B cell (primary cell): Measurements from ENCODE around the gene TSPAN15. TPM values are rescaled to one million over a fixed set of nuclear protein-coding genes. Genes with fewer than 3 reads are reported as not detected.

Experiments
- ATAC-seq: fragments of 200-7000 bp; cut with Tn5 transposase; one replicate; pipeline ENCODE4 v1.10.0; 2021; ENCODE audit warnings: low read depth, mild to moderate bottlenecking, moderate number of reproducible peaks, moderate library complexity
- CTCF ChIA-PET: fragments of 350-600 bp; sonication (Branson Sonifier 250); formaldehyde crosslinking; loops from one replicate; lab custom pipeline; 2021; ENCODE audit warnings: antibody characterized with exemption, inconsistent platforms; lab: Charles Lee
- POLR2A ChIA-PET: fragments of 350-600 bp; sonication (Branson Sonifier 250); formaldehyde crosslinking; loops from one replicate; lab custom pipeline; 2021; ENCODE audit warnings: antibody characterized with exemption; lab: Charles Lee
- DNase-seq: peaks from one replicate; pipeline ENCODE4 v3.0.0; 2013
- H2AFZ ChIP-seq: 2 replicates; pipeline ENCODE4 v1.6.1; 2012; ENCODE audit warnings: mild to moderate bottlenecking, low read depth, low read length; ENCODE audit not compliant: insufficient read depth, poor library complexity, severe bottlenecking
- H3K27ac ChIP-seq, 2 donors: 1 replicate in 1 of 2; 2 replicates in 1 of 2; pipeline ENCODE4 v1.5.1; 2012 to 2013; ENCODE audit warnings: low read length in 2 of 2, mild to moderate bottlenecking in 2 of 2, moderate library complexity in 1 of 2
- H3K27me3 ChIP-seq, 4 experiments: fragments of 200-600 bp in 1 of 4; sonication (generic) in 1 of 4; replicated peaks in 1 of 4; 1 replicate in 2 of 4; 2 replicates in 2 of 4; pipeline versions ENCODE4 v1.6.1 to v1.7.0; 2013 to 2016; ENCODE audit warnings: low read length in 3 of 4, mild to moderate bottlenecking in 2 of 4, mixed read lengths in 1 of 4, moderate library complexity in 1 of 4; ENCODE audit not compliant: insufficient read depth in 4 of 4, control insufficient read depth in 3 of 4; ENCODE audit errors: control extremely low read depth in 1 of 4
- H3K36me3 ChIP-seq, 2 experiments: replicated peaks in 1 of 2; 1 replicate in 1 of 2; 2 replicates in 1 of 2; pipeline versions ENCODE4 v1.6.1 to v1.7.1; 2013; ENCODE audit warnings: low read length in 1 of 2; ENCODE audit not compliant: insufficient read depth in 2 of 2, control insufficient read depth in 1 of 2; ENCODE audit errors: control extremely low read depth in 1 of 2, extremely low read depth in 1 of 2
- H3K4me1 ChIP-seq, 2 donors: fragments of 200-600 bp in 1 of 2; sonication (generic) in 1 of 2; 1 replicate in 1 of 2; 2 replicates in 1 of 2; pipeline versions ENCODE4 v1.5.1 to v1.6.1; 2013 to 2017; ENCODE audit warnings: low read length in 2 of 2; ENCODE audit not compliant: control insufficient read depth in 2 of 2, insufficient read depth in 2 of 2
- H3K4me2 ChIP-seq: replicated peaks from 2 replicates; pipeline ENCODE3; 2012; ENCODE audit warnings: mild to moderate bottlenecking, low read depth, low read length; ENCODE audit not compliant: poor library complexity, severe bottlenecking
- H3K4me3 ChIP-seq, 5 experiments: fragments of 200-600 bp in 1 of 5; sonication (generic) in 1 of 5; 1 replicate in 3 of 5; 2 replicates in 2 of 5; pipeline versions ENCODE4 v1.5.1 to v1.7.0; 2011 to 2016; ENCODE audit warnings: low read length in 4 of 5, mild to moderate bottlenecking in 4 of 5, low read depth in 2 of 5, control low read depth in 1 of 5, moderate library complexity in 1 of 5; ENCODE audit not compliant: insufficient read depth in 1 of 5; ENCODE audit errors: control extremely low read depth in 1 of 5, extremely low read depth in 1 of 5
- H3K79me2 ChIP-seq: fragments of 200-600 bp; sonication (generic); one replicate; pipeline ENCODE4 v1.6.0; 2016; ENCODE audit warnings: low read length; ENCODE audit not compliant: control insufficient read depth, insufficient read depth
- H3K9ac ChIP-seq: fragments of 200-600 bp; sonication (generic); 2 replicates; pipeline ENCODE4 v1.6.1; 2017; ENCODE audit warnings: mild to moderate bottlenecking, low read length, moderate library complexity
- H3K9me3 ChIP-seq, 3 donors: one replicate each; pipeline versions ENCODE4 v1.6.1 to v1.7.1; 2013; ENCODE audit warnings: low read length in 2 of 3; ENCODE audit not compliant: control insufficient read depth in 2 of 3, insufficient read depth in 1 of 3; ENCODE audit errors: control extremely low read depth in 1 of 3
- H4K20me1 ChIP-seq: 2 replicates; pipeline ENCODE4 v1.6.0; 2012; ENCODE audit warnings: mild to moderate bottlenecking, low read length; ENCODE audit not compliant: insufficient read depth, control insufficient read depth, poor library complexity, severe bottlenecking
- H3K27ac Mint-ChIP-seq: one replicate; pipeline ENCODE4 v1.8.0; 2021; ENCODE audit warnings: mixed read lengths
- H3K27me3 Mint-ChIP-seq: one replicate; pipeline ENCODE4 v1.8.0; 2021; ENCODE audit warnings: mixed read lengths
- H3K4me1 Mint-ChIP-seq: one replicate; pipeline ENCODE4 v1.8.0; 2021; ENCODE audit warnings: mixed read lengths
- H3K4me3 Mint-ChIP-seq: one replicate; pipeline ENCODE4 v1.8.0; 2021; ENCODE audit warnings: mixed read lengths
- H3K9me3 Mint-ChIP-seq: one replicate; pipeline ENCODE4 v1.8.0; 2022; ENCODE audit warnings: mixed read lengths; ENCODE audit not compliant: insufficient read depth
- EZH2 ChIP-seq: IDR thresholded peaks from 2 replicates; pipeline ENCODE4 v1.6.1; 2012; ENCODE audit warnings: borderline replicate concordance, low read depth, mild to moderate bottlenecking, moderate library complexity, low read length; ENCODE audit not compliant: insufficient read depth, poor library complexity, severe bottlenecking
- WGBS: methylation state at CpG from one replicate; pipeline ENCODE4 v1.1.5; 2013; ENCODE audit warnings: missing lambda C conversion rate; ENCODE audit not compliant: insufficient coverage; 5-methylcytosine and 5-hydroxymethylcytosine counted together
- intact Hi-C: fragments of 100-400 bp; cut with micrococcal nuclease; formaldehyde crosslinking; loops from one replicate; pipeline ENCODE4 v1.10.0; 2022
- polyA plus RNA-seq: library from polyadenylated mRNA; depleted of rRNA; stranded (reverse); fragments of >200 nt; gene quantifications from 2 replicates; pipeline ENCODE4 v1.2.3, GENCODE V29; 2012
- total RNA-seq, 2 donors: library from RNA; stranded (reverse); fragments of 120-200 nt in 1 of 2; gene quantifications; 1 replicate in 1 of 2; 2 replicates in 1 of 2; pipeline versions ENCODE4 v1.2.3 to v1.2.4, GENCODE V29; 2013 to 2022
- TF ChIP-seq, protein P1 (sequence below): fragments of 200-600 bp; IDR thresholded peaks from one replicate; pipeline ENCODE4 v1.8.0; 2022; ENCODE audit warnings: antibody characterized with exemption, mild to moderate bottlenecking

TSPAN15 gene
- total and polyA plus RNA-seq, 2 donors (not counting 1 experiment from before 2014, with no cell fraction given) = 0.13 to 0.52 TPM

DNA sequence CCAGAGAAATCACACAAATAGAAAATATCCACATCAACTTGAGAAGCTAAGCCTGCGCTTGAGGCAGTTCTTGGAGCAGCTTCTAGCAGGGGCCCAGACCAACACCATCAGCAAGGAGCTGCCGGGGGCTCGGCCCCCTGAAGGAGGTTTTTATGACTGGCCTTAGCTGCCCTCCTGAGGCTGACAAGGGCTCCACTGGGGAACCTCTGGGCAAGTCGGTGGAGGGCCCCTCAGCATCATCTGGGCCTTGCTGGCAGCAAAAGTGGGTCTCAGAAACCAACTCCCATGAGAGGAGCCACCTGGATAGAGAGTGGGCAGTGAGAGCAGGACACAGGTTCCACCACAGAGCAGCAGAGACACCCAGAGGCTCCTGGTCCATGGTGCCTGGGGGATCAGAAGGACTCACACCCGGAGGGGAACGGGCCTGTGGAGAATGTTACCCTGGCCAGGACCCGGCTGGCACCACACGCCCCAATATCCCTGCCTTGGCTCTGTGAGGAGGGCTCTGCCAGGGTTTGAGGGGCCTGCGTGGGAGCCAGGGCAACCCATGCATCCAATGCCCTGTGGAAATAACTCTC lies 66.1 kb downstream of the TSPAN15 start:
- Histone ChIP-seq H3K9ac (no peak overlapping the region), H3K27me3 (peaks cover 0 to 29% (median 8%) of the 10 kb centered on the region in 4 experiments), H4K20me1 (no peaks in the 10 kb centered on the region), H3K4me2 (no peak overlapping the region), H3K4me1 (no peaks in the 10 kb centered on the region), H3K27ac (no peak overlapping the region), H3K79me2 (no peaks in the 10 kb centered on the region), H3K4me3 (no peak overlapping the region), H3K9me3 (no peaks in the 10 kb centered on the region), H2AFZ (no peak overlapping the region), H3K36me3 (no peaks in the 10 kb centered on the region)
- TF ChIP-seq EZH2 = no peak
- TF ChIP-seq, protein P1, sequence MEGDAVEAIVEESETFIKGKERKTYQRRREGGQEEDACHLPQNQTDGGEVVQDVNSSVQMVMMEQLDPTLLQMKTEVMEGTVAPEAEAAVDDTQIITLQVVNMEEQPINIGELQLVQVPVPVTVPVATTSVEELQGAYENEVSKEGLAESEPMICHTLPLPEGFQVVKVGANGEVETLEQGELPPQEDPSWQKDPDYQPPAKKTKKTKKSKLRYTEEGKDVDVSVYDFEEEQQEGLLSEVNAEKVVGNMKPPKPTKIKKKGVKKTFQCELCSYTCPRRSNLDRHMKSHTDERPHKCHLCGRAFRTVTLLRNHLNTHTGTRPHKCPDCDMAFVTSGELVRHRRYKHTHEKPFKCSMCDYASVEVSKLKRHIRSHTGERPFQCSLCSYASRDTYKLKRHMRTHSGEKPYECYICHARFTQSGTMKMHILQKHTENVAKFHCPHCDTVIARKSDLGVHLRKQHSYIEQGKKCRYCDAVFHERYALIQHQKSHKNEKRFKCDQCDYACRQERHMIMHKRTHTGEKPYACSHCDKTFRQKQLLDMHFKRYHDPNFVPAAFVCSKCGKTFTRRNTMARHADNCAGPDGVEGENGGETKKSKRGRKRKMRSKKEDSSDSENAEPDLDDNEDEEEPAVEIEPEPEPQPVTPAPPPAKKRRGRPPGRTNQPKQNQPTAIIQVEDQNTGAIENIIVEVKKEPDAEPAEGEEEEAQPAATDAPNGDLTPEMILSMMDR = no peak
- Mint-ChIP-seq H3K4me1 (no peaks in the 10 kb centered on the region), H3K27me3 (peaks cover 41% of the 10 kb centered on the region), H3K4me3 (no peak overlapping the region), H3K9me3 (no peaks in the 10 kb centered on the region), H3K27ac (no peak overlapping the region)
- intact Hi-C loops = no loop called here
- DNase-seq = no peak
- no peak for ATAC-seq
- WGBS = 89% methylated on average over 9 of the region's 9 CpGs
- ChIA-PET CTCF (interaction anchor here (2.8 to 6.0 kb wide), 2 partner anchors 10 to 123 kb away, joined by 11 to 120 read pairs; no protein-coding TSS in a partner anchor), POLR2A (no interaction called here)

DNA sequence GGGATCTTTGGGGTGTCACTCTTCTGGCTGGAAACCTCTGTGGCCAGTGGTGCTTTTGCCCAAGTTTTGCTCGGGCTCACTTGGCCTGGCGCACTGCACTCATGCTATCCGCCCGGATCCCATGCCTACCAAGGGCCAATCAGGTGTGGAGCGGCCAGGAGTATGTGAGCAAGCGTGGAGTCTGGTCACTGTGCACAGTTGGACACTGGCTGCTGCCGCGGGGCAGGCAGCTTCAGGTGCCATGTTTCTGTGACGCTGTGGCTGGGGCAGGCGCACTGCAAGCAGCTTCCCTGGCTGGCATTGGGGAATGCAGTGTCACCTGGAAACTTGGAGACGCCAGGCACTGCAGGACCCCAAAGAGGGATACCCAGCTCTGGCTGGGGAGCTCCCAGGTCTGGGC lies 76.7 kb downstream of the TSPAN15 start:
- Histone ChIP-seq H3K4me3 (no peak overlapping the region), H3K36me3 (no peaks in the 10 kb centered on the region), H3K4me2 (no peak overlapping the region), H3K79me2 (no peaks in the 10 kb centered on the region), H3K9me3 (no peaks in the 10 kb centered on the region), H2AFZ (no peak overlapping the region), H3K27me3 (peaks cover 0 to 3% (median 0%) of the 10 kb centered on the region in 4 experiments), H3K9ac (no peak overlapping the region), H3K27ac (no peak overlapping the region), H4K20me1 (no peaks in the 10 kb centered on the region), H3K4me1 (no peaks in the 10 kb centered on the region)
- ATAC-seq (no peak), DNase-seq (no peak)
- Mint-ChIP-seq H3K27me3 (peaks cover 15% of the 10 kb centered on the region), H3K4me3 (no peak overlapping the region), H3K27ac (no peak overlapping the region), H3K9me3 (no peaks in the 10 kb centered on the region), H3K4me1 (no peaks in the 10 kb centered on the region)
- intact Hi-C loops = no loop called here
- no peak for TF ChIP-seq EZH2
- TF ChIP-seq, protein P1 = no peak
- CTCF ChIA-PET = no interaction called here
- POLR2A ChIA-PET = no interaction called here
- 99% methylated on average over 11 of the region's 11 CpGs for WGBS
